Endodermal cell (in vitro differentiated cells): ENCODE results near the gene CTPS2. TPM values are rescaled to one million over a fixed set of nuclear protein-coding genes. Genes with fewer than 3 reads are reported as not detected.

ENCODE experiments used
- DNase-seq: peaks from one replicate; pipeline ENCODE4 v3.0.0-alpha.2; 2017
- H3K27ac ChIP-seq: 2 replicates; pipeline ENCODE4 v1.5.1; 2013; ENCODE audit warnings: mild to moderate bottlenecking, low read depth, low read length, moderate library complexity
- H3K27me3 ChIP-seq: 2 replicates; pipeline ENCODE4 v1.6.1; 2013; ENCODE audit warnings: mild to moderate bottlenecking, low read length, moderate library complexity; ENCODE audit not compliant: insufficient read depth, control insufficient read depth, poor library complexity, severe bottlenecking
- H3K36me3 ChIP-seq: 2 replicates; pipeline ENCODE4 v1.7.0; 2013; ENCODE audit warnings: mild to moderate bottlenecking, low read length, moderate library complexity; ENCODE audit not compliant: control insufficient read depth, insufficient read depth
- H3K4me1 ChIP-seq: one replicate; pipeline ENCODE4 v1.7.0; 2013; ENCODE audit warnings: low read length; ENCODE audit not compliant: control insufficient read depth, insufficient read depth
- H3K4me3 ChIP-seq: 2 replicates; pipeline ENCODE4 v1.5.1; 2013; ENCODE audit warnings: mild to moderate bottlenecking, low read length, moderate library complexity
- H3K9ac ChIP-seq: 2 replicates; pipeline ENCODE4 v1.6.1; 2013; ENCODE audit warnings: mild to moderate bottlenecking, low read length, moderate library complexity; ENCODE audit not compliant: poor library complexity, severe bottlenecking; ENCODE audit errors: extremely low read depth
- H3K9me3 ChIP-seq: 2 replicates; pipeline ENCODE4 v1.6.1; 2013; ENCODE audit warnings: mild to moderate bottlenecking, low read length, moderate library complexity; ENCODE audit not compliant: control insufficient read depth
- H3K27ac Mint-ChIP-seq: 2 replicates; pipeline ENCODE4 v1.8.0; 2020; ENCODE audit warnings: mixed read lengths
- H3K27me3 Mint-ChIP-seq: 2 replicates; pipeline ENCODE4 v1.8.0; 2021; ENCODE audit warnings: mild to moderate bottlenecking, mixed read lengths; ENCODE audit not compliant: insufficient read depth
- H3K36me3 Mint-ChIP-seq: 2 replicates; pipeline ENCODE4 v1.8.0; 2020; ENCODE audit warnings: low read depth, mixed read lengths
- H3K4me1 Mint-ChIP-seq: 2 replicates; pipeline ENCODE4 v1.8.0; 2020; ENCODE audit warnings: mixed read lengths
- H3K4me3 Mint-ChIP-seq: 2 replicates; pipeline ENCODE4 v1.8.0; 2020; ENCODE audit warnings: mild to moderate bottlenecking, moderate library complexity, mixed read lengths
- H3K9me3 Mint-ChIP-seq: 2 replicates; pipeline ENCODE4 v1.8.0; 2020; ENCODE audit warnings: mild to moderate bottlenecking, mixed read lengths
- WGBS, 2 experiments: methylation state at CpG; one replicate each; pipeline versions ENCODE4 v1.1.5 to v1.1.7; 2013; ENCODE audit warnings: missing lambda C conversion rate in 2 of 2, mixed read lengths in 1 of 2; ENCODE audit not compliant: insufficient coverage in 1 of 2, insufficient read length in 1 of 2; 5-methylcytosine and 5-hydroxymethylcytosine counted together
- total RNA-seq, 2 donors: library from RNA; stranded (reverse); fragmentation: NEBNext Ultra II Directional in 1 of 2; extraction: Animal tissue kit (Norgen Biotek cat#: 25700) in 1 of 2; gene quantifications; 2 replicates in 1 of 2; 3 replicates in 1 of 2; pipeline ENCODE4 v1.2.1, GENCODE V29; 2021
- TF ChIP-seq, protein P1 (sequence below): fragments of 200-600 bp; sonication (generic); conservative IDR thresholded peaks from 2 replicates; pipeline ENCODE4 v1.5.0; 2021; ENCODE audit warnings: antibody characterized with exemption, mild to moderate bottlenecking

Gene CTPS2
- total RNA-seq, 2 donors from 2014 or later = 33.5 to 71.1 TPM

DNA sequence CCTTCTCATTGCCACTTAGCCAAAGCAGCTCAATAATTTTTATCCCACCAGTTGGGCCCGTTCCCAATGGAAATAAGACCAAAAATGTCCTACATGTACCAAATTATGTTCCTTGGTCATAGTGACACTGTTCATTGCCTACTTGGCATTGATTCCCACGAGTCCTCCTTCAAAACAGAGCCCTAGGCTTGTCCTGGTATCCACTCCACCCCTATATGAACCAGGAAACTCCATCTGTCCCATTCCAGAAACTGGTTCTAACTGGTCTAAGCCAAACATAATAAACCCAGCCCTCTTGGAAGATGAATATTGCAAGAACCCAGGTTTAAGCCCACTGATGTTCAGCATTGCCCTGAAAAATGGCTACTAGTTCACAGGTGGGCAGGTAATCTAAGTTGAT, 93.4 kb downstream of the CTPS2 start:
- H3K27ac Mint-ChIP-seq = no peak overlapping the region
- no peaks in the 10 kb centered on the region for H3K4me1 ChIP-seq
- H3K4me3 ChIP-seq = no peak overlapping the region
- H3K27me3 ChIP-seq = no peaks in the 10 kb centered on the region
- H3K4me3 Mint-ChIP-seq = no peak overlapping the region
- no peaks in the 10 kb centered on the region for H3K9me3 ChIP-seq
- peaks cover 13% of the 10 kb centered on the region for H3K36me3 ChIP-seq
- H3K9ac ChIP-seq = no peak overlapping the region
- WGBS, 2 experiments = 94% methylated on average over 2 of the region's 2 CpGs; no CpG with 5 or more reads in 1 of the 2 experiments
- no peak for DNase-seq
- no peaks in the 10 kb centered on the region for H3K9me3 Mint-ChIP-seq
- TF ChIP-seq, protein P1, sequence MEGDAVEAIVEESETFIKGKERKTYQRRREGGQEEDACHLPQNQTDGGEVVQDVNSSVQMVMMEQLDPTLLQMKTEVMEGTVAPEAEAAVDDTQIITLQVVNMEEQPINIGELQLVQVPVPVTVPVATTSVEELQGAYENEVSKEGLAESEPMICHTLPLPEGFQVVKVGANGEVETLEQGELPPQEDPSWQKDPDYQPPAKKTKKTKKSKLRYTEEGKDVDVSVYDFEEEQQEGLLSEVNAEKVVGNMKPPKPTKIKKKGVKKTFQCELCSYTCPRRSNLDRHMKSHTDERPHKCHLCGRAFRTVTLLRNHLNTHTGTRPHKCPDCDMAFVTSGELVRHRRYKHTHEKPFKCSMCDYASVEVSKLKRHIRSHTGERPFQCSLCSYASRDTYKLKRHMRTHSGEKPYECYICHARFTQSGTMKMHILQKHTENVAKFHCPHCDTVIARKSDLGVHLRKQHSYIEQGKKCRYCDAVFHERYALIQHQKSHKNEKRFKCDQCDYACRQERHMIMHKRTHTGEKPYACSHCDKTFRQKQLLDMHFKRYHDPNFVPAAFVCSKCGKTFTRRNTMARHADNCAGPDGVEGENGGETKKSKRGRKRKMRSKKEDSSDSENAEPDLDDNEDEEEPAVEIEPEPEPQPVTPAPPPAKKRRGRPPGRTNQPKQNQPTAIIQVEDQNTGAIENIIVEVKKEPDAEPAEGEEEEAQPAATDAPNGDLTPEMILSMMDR = no peak
- no peak overlapping the region for H3K27ac ChIP-seq
- H3K4me1 Mint-ChIP-seq = peaks cover 3% of the 10 kb centered on the region
- H3K27me3 Mint-ChIP-seq = no peaks in the 10 kb centered on the region
- H3K36me3 Mint-ChIP-seq = peaks cover 66% of the 10 kb centered on the region

DNA sequence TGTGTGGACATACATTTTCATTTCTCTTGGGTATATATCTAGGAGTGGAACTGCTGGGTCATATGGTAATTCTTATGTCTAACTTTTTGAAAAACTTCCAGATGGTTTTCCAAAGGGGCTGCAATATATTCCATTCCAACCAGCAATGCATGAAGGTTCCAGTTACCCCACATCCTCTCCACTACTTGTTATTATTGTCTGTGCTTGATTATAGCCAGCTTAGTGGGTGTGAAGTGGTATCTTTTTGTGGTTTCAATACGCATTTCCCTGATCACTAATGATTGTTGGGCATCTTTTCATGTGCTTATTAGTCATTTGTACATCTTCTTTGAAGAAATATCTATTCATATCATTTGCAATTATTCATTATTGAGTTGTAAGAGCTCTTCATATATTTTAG, 94.0 kb downstream of the CTPS2 start:
- TF ChIP-seq, protein P1 = no peak
- Histone ChIP-seq H3K9me3 (no peaks in the 10 kb centered on the region), H3K27ac (no peak overlapping the region), H3K4me1 (no peaks in the 10 kb centered on the region), H3K4me3 (no peak overlapping the region), H3K27me3 (no peaks in the 10 kb centered on the region), H3K9ac (no peak overlapping the region), H3K36me3 (peaks cover 13% of the 10 kb centered on the region)
- H3K36me3 Mint-ChIP-seq = peaks cover 70% of the 10 kb centered on the region
- H3K4me3 Mint-ChIP-seq = no peak overlapping the region
- no peak for DNase-seq
- H3K27me3 Mint-ChIP-seq = no peaks in the 10 kb centered on the region
- no peaks in the 10 kb centered on the region for H3K9me3 Mint-ChIP-seq
- no CpG with 5 or more reads among the region's 1 CpG for WGBS, 2 experiments
- H3K27ac Mint-ChIP-seq = no peak overlapping the region
- H3K4me1 Mint-ChIP-seq = peaks cover 2% of the 10 kb centered on the region

DNA sequence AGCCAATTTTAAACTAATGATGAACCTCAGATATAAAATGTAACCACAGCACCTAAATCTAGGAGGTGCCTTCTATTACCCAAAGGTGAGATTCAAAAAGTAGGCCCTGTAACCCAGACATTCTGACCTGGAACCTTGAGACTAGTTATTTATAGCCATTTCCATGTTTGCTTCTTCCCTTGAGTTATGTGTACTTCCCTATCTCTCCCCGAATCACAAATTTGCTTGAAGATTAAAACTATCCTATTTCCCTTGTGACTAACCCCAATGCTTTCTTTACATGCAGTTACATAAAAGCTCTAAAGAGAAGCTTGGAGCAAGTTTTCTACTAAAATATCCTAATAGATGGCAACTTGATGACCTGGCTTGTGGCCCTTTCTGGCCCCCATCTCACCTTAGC, 95.1 kb downstream of the CTPS2 start:
- Mint-ChIP-seq H3K27ac (no peak overlapping the region), H3K36me3 (peaks cover 74% of the 10 kb centered on the region), H3K4me1 (peaks cover 2% of the 10 kb centered on the region), H3K9me3 (no peaks in the 10 kb centered on the region), H3K27me3 (no peaks in the 10 kb centered on the region), H3K4me3 (no peak overlapping the region)
- no peaks in the 10 kb centered on the region for H3K27me3 ChIP-seq
- no peak overlapping the region for H3K9ac ChIP-seq
- TF ChIP-seq, protein P1 = no peak
- no peak overlapping the region for H3K4me3 ChIP-seq
- H3K4me1 ChIP-seq = no peaks in the 10 kb centered on the region
- H3K27ac ChIP-seq = no peak overlapping the region
- no peaks in the 10 kb centered on the region for H3K9me3 ChIP-seq
- H3K36me3 ChIP-seq = peaks cover 13% of the 10 kb centered on the region
- no peak for DNase-seq
- 93 to 100% methylated on average over 1 of the region's 1 CpG for WGBS, 2 experiments
